ENCODE results near the gene SHISA7. TPM values are rescaled to one million over a fixed set of nuclear protein-coding genes. Genes with fewer than 3 reads are reported as not detected.

The SHISA7 gene
- total RNA-seq, 2 donors from 2014 or later, result not detected

DNA sequence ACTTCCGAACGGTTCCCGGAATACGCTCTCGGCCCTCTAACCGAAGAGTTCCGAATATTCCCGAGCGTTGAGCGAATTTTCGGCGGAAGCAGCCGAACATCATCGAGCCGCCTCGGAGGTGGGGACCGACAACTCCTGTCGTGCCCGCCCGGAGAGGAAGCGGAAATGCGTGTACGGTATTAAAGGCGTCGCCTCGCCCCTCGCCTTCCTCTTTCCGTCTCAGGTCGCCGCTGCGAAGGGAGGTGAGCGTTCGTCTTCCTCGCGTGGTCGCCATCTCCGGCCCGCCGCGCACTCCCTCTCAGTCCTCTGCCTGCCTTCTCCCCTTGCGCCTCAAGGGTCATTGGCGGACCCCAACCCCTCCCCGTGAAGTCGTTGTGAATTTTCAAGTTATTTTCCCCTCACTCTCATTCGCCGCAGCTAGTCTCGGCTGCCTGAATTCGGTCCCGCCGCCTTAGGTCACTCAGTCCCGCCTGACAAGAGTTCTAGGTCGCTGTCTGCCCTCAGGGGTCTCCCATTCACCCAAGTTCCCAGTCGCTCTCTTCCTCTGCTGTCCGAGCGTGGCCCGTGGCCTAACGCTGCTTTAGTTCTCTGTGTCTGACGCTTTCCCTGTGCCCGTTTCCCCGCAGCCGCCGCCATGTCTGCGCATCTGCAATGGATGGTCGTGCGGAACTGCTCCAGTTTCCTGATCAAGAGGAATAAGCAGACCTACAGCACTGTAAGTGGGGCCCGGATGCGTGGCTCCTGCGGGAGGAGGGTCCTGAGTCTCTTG, 57.2 kb downstream of the SHISA7 start, which contains the start of gene RPL28:
Gene RPL28 (plus strand): TSS at position 209 of the 769 bp plus-strand sequence. CDS start 426 bp downstream, at position 635.
- TF ChIP-seq, protein P1, sequence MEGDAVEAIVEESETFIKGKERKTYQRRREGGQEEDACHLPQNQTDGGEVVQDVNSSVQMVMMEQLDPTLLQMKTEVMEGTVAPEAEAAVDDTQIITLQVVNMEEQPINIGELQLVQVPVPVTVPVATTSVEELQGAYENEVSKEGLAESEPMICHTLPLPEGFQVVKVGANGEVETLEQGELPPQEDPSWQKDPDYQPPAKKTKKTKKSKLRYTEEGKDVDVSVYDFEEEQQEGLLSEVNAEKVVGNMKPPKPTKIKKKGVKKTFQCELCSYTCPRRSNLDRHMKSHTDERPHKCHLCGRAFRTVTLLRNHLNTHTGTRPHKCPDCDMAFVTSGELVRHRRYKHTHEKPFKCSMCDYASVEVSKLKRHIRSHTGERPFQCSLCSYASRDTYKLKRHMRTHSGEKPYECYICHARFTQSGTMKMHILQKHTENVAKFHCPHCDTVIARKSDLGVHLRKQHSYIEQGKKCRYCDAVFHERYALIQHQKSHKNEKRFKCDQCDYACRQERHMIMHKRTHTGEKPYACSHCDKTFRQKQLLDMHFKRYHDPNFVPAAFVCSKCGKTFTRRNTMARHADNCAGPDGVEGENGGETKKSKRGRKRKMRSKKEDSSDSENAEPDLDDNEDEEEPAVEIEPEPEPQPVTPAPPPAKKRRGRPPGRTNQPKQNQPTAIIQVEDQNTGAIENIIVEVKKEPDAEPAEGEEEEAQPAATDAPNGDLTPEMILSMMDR (IDR thresholded peaks at IDR 0.05), result no peak
- Histone ChIP-seq H3K36me3 (peaks cover 24% of the 10 kb centered on the region), H3K9ac (ENCODE audit: low read depth in 2 of 2, low read length in 2 of 2) (peak within 1 kb of the TSS; percentile 94 to 95), H3K27me3 (no peaks in the 10 kb centered on the region), H3K4me1 (peaks cover 23% of the 10 kb centered on the region), H3K27ac (peak within 1 kb of the TSS; percentile 94), H3K4me3 (peak within 1 kb of the TSS; percentile 73), H3K9me3 (no peaks in the 10 kb centered on the region)
- DNase-seq, result peak; percentile 99
- intact Hi-C loops (cut with DNase I), result no loop called here

DNA sequence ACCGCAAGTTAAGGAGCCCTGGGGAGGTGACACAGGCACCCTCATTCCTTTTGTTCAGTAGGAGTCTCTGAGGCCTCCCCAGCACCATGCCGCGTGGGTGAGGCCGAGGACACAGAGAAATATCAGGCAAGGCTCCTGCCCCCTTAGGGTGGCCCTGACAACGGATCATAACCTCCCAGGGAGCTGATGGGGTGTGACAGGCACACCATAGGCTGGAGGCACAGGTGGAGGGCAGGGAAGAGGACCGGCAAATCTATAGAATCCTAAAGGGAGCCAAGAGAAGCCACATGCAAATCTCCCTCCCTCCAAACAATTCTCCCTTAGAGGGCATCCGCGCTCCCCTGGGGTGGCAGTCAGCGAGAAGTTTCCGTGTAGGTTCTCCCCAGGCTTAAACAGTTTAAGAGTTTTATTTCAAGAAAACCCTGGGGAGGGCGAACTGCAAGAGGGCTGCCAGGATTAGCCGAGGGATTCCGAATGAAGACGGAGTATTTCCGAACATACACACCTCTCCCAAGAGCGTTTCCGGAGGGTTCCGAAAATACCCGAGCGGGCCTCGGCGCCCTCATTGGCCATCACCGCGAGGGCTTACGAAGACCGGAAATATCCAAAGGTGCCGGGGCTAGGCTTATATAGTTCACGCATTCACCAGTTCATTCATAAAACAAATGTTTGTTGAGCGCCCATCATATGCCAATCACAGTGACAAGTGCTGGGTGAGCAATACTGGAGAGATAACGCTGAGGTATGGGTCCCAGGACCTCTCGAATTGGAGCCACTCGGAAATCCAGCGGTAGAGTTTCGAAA, 58.0 kb downstream of the SHISA7 start:
- TF ChIP-seq, protein P1 (IDR thresholded peaks at IDR 0.05), result no peak
- DNase-seq, result peak; percentile 99
- intact Hi-C loops (cut with DNase I), result no loop called here
- Histone ChIP-seq H3K4me3 (peak overlapping the region; percentile 73), H3K36me3 (peaks cover 24% of the 10 kb centered on the region), H3K4me1 (peaks cover 23% of the 10 kb centered on the region), H3K9me3 (no peaks in the 10 kb centered on the region), H3K27ac (peak overlapping the region; percentile 94), H3K27me3 (no peaks in the 10 kb centered on the region), H3K9ac (ENCODE audit: low read depth in 2 of 2, low read length in 2 of 2) (peak overlapping the region; percentile 94 to 95)

DNA sequence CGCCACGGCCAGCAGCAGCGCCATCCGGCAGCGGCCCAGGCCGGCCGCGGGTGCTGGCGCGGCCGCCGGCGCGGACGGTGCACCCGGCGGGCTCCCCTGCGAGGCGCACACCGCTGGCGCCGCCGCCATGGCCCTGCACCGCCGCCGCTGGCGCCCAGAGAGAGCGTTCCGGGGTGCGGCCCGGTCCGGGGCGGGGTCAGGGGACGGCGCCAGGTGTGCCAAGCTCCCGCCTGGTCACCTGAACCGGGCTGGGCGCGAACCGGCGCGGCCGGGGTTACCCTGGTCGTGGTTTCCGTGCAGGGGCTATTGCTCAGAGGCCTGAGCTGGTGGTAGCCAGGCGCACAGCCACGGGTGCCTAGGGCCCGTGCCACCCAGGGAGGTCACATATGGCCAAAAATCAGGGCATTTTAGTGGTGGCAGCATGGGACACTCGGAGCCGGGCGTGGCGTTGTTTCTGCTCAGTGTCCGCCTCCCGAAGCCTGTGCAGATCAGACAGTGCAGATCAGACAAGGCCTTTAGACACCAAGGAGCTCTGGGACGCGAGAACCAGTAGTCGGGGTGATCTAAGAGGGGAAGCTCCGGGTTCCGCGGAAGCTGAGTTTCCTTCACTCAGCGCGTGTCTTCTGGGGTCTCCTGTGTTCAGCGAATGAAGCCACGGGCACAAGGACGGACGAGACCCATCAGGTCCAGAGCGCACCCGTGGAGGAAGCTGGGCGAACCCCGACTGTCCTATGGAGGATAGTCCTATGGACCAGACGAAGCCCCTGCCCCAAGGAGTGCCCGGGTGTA, 58.8 kb downstream of the SHISA7 start, which contains the start of gene TMEM238:
Gene TMEM238 (minus strand): TSS at position 162 of the 789 bp plus-strand sequence. CDS start 33 bp downstream, at position 129.
- Histone ChIP-seq H3K36me3 (peaks cover 20% of the 10 kb centered on the region), H3K27ac (peak within 1 kb of the TSS; percentile 94), H3K4me1 (peaks cover 23% of the 10 kb centered on the region), H3K4me3 (peak within 1 kb of the TSS; percentile 73), H3K9me3 (no peaks in the 10 kb centered on the region), H3K9ac (ENCODE audit: low read depth in 2 of 2, low read length in 2 of 2) (peak within 1 kb of the TSS; percentile 94 to 95), H3K27me3 (no peaks in the 10 kb centered on the region)
- intact Hi-C loops (cut with DNase I), result no loop called here
- peak; percentile 83 for DNase-seq
- TF ChIP-seq, protein P1 (IDR thresholded peaks at IDR 0.05), result no peak

DNA sequence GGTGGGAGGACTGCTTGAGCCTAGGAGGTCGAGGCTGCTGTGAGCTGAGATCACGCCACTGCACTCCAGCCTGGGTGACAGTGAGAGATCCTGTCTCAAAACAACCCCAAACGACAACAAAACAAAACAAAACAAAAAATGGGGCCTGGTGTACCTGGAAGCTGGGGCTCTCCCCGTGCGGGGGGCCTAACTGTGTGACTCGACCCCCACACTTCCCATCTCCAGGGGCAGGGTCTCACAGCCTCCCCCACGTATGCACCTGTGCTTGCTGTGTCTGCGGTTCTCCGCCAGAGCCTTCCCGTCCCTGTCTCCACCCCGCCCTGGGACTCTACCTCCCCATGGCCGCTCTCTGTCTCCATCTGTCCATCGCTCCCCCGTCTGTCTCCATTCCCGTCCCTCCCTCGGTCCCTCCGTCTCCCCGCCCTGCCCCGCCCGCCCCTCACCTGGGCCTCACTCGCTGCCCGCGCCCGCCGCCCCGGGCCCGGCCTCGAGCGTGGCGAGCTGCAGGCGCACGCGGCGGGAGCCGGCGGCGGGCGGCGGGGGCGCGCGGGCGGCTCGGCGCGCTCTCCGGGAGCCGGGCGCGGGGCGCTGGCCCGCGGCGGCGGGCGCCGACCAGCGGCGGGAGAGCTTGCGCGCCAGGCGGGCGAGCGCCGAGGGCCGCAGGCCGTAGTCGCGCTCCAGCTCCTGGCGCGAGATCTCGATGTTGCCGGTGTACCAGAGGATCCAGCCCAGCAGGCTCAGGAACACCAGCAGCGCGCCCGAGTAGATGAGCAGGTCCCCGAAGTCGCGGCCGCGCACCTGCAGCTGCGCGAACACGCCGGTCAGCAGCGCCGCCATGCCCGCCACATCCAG, 59.6 kb downstream of the SHISA7 start:
- Histone ChIP-seq H3K4me1 (peaks cover 22% of the 10 kb centered on the region), H3K9me3 (no peaks in the 10 kb centered on the region), H3K4me3 (peak overlapping the region; percentile 73), H3K36me3 (peaks cover 12% of the 10 kb centered on the region), H3K27me3 (no peaks in the 10 kb centered on the region), H3K27ac (peak overlapping the region; percentile 94), H3K9ac (ENCODE audit: low read depth in 2 of 2, low read length in 2 of 2) (peak overlapping the region; percentile 51 to 94)
- intact Hi-C loops (cut with DNase I), result loop anchor here (2.0 kb wide), 1 partner anchor 81 kb away; no protein-coding TSS in a partner anchor
- peak; percentile 45 for DNase-seq
- TF ChIP-seq, protein P1 (IDR thresholded peaks at IDR 0.05), result no peak
